Activated CD8-positive, alpha-beta T cell treated with anti-CD3 and anti-CD28 coated beads, Interleukin-2, amount 10 ng/mL, durations not matched to agents 7 days and 5 days (primary cell): ENCODE data around the gene PPP1R9A. TPM values are rescaled to one million over a fixed set of nuclear protein-coding genes. Genes with fewer than 3 reads are reported as not detected.

ENCODE experiments used
- ATAC-seq: fragments of 150-1000 bp; cut with Tn5 transposase; one replicate; pipeline ENCODE4 v1.10.0; 2021; ENCODE audit warnings: moderate library complexity
- CTCF ChIA-PET: fragments of 350-600 bp; sonication (Branson Sonifier 250); formaldehyde crosslinking; loops from one replicate; lab custom pipeline; 2021; ENCODE audit warnings: antibody characterized with exemption; lab: Charles Lee
- POLR2A ChIA-PET: fragments of 350-600 bp; sonication (Branson Sonifier 250); formaldehyde crosslinking; loops from one replicate; lab custom pipeline; 2021; ENCODE audit warnings: antibody characterized with exemption; lab: Charles Lee
- DNase-seq: peaks from one replicate; pipeline ENCODE4 v3.0.0-alpha.2; 2020
- H3K27ac Mint-ChIP-seq: one replicate; pipeline ENCODE4 v1.8.0; 2021; ENCODE audit warnings: mild to moderate bottlenecking, mixed read lengths
- H3K27me3 Mint-ChIP-seq: one replicate; pipeline ENCODE4 v1.8.0; 2021; ENCODE audit warnings: low read depth, mixed read lengths
- H3K36me3 Mint-ChIP-seq: one replicate; pipeline ENCODE4 v1.8.0; 2021; ENCODE audit warnings: low read depth, mixed read lengths
- H3K4me1 Mint-ChIP-seq: one replicate; pipeline ENCODE4 v1.8.0; 2021; ENCODE audit warnings: low read depth, mixed read lengths
- H3K4me3 Mint-ChIP-seq: one replicate; pipeline ENCODE4 v1.8.0; 2021; ENCODE audit warnings: mild to moderate bottlenecking, mixed read lengths
- H3K9me3 Mint-ChIP-seq: one replicate; pipeline ENCODE4 v1.8.0; 2022; ENCODE audit warnings: mixed read lengths; ENCODE audit not compliant: insufficient read depth
- total RNA-seq, 2 experiments: library from RNA; stranded (reverse); gene quantifications; one replicate each; pipeline ENCODE4 v1.2.3, GENCODE V29; 2021

Gene PPP1R9A
- total RNA-seq, 2 experiments from 2014 or later: not detected

DNA sequence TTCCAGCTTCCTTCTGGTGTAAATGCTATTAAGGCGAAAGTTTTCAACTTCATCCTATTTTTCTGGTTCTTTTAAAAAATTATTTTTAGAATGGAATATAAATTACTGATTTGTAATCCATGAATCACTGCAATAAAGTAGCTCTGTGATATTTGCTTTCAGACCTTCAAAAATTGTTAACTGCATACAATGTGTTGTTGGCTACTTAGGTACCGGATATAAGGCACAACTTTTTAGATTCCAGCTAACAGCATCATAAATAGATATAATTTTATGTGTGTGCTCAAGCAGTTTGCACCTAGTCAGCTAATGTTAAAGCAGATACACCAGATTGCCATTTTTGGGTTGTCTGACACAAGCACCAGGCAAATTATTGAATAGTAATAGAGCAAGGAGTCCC is 358.2 kb downstream of the PPP1R9A start:
- Mint-ChIP-seq H3K27me3 (peaks cover 2% of the 10 kb centered on the region), H3K4me3 (no peak overlapping the region), H3K27ac (no peak overlapping the region), H3K4me1 (no peaks in the 10 kb centered on the region), H3K36me3 (no peaks in the 10 kb centered on the region), H3K9me3 (no peaks in the 10 kb centered on the region)
- ATAC-seq (no peak), DNase-seq (no peak)
- CTCF ChIA-PET: interaction anchor here (1.2 kb wide), 1 partner anchor 19 kb away, joined by 3 read pairs; no protein-coding TSS in a partner anchor
- POLR2A ChIA-PET: no interaction called here

DNA sequence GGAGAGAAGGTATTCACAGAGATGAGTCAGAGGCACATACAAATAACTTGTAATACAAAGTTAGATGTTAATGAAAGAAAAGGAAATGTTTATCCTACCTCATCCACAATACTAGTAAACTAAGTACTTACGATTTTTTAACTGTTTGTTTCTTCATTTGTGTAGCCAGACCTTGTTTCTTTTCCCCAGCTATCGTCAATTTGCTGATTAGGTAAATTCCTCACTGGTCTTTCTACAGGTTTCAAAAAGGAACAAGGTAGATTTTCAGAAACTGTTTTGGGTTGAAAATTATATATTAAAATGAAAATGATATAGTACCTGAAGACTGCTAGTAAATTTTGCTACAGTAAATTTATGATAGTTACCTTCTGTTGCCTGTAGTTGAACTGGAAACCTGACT is 360.4 kb downstream of the PPP1R9A start:
- DNase-seq (no peak), ATAC-seq (no peak)
- POLR2A ChIA-PET: no interaction called here
- Mint-ChIP-seq H3K27me3 (peaks cover 4% of the 10 kb centered on the region), H3K9me3 (no peaks in the 10 kb centered on the region), H3K36me3 (no peaks in the 10 kb centered on the region), H3K4me3 (no peak overlapping the region), H3K4me1 (no peaks in the 10 kb centered on the region), H3K27ac (no peak overlapping the region)
- CTCF ChIA-PET: no interaction called here

DNA sequence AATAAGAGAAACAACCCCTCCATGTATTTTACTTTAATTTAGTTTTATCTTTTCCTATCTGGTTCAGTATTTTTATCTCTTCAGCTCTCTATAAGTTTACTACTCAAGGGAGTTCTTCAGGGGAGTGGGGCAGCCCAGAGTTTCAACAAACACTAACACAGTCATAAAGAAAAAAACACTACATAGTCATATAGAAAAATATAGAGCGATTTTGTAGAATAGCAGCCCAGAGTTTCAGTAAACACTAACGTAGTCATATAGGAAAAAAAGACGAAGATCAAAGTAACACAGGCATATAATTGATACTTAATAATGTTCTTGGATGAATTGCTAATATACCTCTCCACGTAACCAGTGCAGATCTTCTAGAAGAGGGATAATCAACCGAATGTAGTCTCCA is 362.2 kb downstream of the PPP1R9A start:
- ATAC-seq (no peak), DNase-seq (no peak)
- Mint-ChIP-seq H3K9me3 (no peaks in the 10 kb centered on the region), H3K27me3 (peaks cover 3% of the 10 kb centered on the region), H3K36me3 (no peaks in the 10 kb centered on the region), H3K4me3 (no peak overlapping the region), H3K4me1 (no peaks in the 10 kb centered on the region), H3K27ac (no peak overlapping the region)
- CTCF ChIA-PET: no interaction called here
- POLR2A ChIA-PET: no interaction called here

DNA sequence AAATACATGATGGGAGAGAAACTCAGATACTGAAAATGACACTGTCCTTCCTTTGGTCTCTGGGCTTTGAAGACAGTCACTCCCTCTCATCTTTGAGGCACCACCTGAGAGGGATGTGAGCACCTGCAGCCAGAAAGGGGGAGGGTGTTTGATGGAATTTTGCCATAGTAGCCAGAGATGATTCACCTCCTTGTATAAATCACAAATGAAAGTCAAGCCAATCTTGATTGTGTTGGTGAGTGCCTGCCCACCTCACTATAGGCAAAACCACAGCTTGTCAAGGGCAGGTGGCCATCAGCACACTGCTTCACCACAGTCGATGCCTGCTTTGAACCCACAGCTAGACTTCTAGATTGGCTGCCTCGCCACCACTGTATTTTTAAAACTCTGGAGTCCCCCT is 368.7 kb downstream of the PPP1R9A start:
- ChIA-PET POLR2A (no interaction called here), CTCF (no interaction called here)
- no peak for DNase-seq
- Mint-ChIP-seq H3K4me1 (no peaks in the 10 kb centered on the region), H3K4me3 (no peak overlapping the region), H3K36me3 (no peaks in the 10 kb centered on the region), H3K9me3 (no peaks in the 10 kb centered on the region), H3K27me3 (peaks cover 3% of the 10 kb centered on the region), H3K27ac (no peak overlapping the region)
- no peak for ATAC-seq

DNA sequence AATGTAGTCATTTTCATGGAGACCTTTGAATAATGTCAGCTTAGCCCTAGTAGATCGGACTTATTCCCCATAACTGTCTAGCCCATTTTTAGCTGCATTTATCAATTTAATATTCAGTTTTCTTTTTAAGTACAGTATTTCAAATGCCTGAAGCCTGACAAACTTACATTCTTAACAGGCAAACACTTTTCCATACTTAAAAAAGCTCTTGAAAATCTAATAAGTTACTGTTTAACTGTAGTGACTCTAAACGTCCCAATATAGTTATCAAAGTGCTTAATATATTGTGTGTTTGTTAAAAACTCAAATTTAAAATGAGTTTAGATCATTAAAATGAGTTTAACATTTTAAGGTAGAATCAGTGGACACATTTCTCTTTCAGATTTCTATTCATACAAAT is 372.0 kb downstream of the PPP1R9A start:
- Mint-ChIP-seq H3K36me3 (no peaks in the 10 kb centered on the region), H3K27ac (no peak overlapping the region), H3K9me3 (no peaks in the 10 kb centered on the region), H3K4me1 (no peaks in the 10 kb centered on the region), H3K4me3 (no peak overlapping the region), H3K27me3 (peaks cover 2% of the 10 kb centered on the region)
- ChIA-PET CTCF (no interaction called here), POLR2A (no interaction called here)
- DNase-seq: no peak
- ATAC-seq: no peak

- ChIA-PET POLR2A (interaction anchor here (0.6 kb wide), 1 partner anchor 30 kb away, joined by 4 read pairs; no protein-coding TSS in a partner anchor), CTCF (interaction anchor here (0.7 kb wide), 1 partner anchor 925 kb away, joined by 3 read pairs; no protein-coding TSS in a partner anchor)
- no peak overlapping the region for H3K4me3 Mint-ChIP-seq
- no peaks in the 10 kb centered on the region for H3K9me3 Mint-ChIP-seq
- H3K4me1 Mint-ChIP-seq: no peaks in the 10 kb centered on the region
- H3K36me3 Mint-ChIP-seq: no peaks in the 10 kb centered on the region
- ATAC-seq (no peak), DNase-seq (no peak)
- no peak overlapping the region for H3K27ac Mint-ChIP-seq
- peaks cover 2% of the 10 kb centered on the region for H3K27me3 Mint-ChIP-seq
Observed at GRCh38 chr7:95286096-95286495, 378.7 kb downstream of the PPP1R9A start.

DNA sequence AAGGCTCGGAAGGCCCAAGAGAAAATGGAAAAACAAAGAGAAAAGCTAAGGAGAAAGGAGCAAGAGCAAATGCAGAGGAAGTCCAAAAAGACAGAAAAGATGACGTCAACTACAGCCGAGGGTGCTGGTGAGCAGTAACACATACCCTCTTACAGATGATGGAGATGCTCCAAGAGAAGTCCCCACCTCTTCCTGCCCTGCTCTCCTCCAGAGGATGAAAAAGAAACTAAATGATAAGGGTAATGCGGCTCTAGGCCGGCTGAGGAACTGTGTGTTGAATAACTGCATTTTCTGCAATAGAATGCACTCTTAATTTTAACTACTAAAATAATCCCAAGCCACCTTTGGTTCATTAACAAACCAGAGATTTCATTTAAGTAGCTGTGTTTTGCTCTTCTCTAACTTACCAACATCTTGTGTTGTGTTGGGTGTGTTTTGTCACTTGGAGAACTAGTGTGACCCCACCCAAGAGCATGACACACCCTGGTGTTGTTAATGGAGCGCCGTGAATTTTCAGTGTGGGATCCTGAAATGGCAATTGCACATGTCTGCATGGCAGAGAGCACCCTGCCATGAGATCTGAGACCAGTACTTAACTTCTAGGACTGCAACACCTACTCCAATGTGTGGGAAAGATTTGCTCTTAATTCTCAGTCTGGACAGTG is 382.9 kb downstream of the PPP1R9A start:
- Mint-ChIP-seq H3K4me3 (no peak overlapping the region), H3K9me3 (no peaks in the 10 kb centered on the region), H3K27me3 (peaks cover 5% of the 10 kb centered on the region), H3K4me1 (no peaks in the 10 kb centered on the region), H3K36me3 (no peaks in the 10 kb centered on the region), H3K27ac (no peak overlapping the region)
- ATAC-seq: no peak
- ChIA-PET CTCF (no interaction called here), POLR2A (no interaction called here)
- DNase-seq: no peak

DNA sequence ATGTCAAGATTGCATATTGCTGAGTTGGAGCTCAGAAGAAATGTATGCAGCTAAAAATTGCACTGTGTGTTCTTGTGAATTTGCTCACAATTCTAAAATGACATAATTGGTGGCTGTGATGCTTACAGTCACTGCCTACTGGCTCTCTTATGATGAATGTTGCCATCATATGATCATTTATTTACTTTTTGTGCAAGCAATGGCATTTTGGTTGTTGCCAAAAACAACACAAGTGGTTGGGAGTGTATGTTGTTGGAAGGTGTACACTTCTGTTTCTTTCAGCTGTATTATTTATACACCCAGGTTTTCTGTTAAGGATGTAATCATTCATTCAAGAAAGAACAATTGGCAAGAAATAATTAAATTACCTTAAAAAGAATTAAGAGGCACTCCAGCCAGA is 388.0 kb downstream of the PPP1R9A start:
- Mint-ChIP-seq H3K36me3 (no peaks in the 10 kb centered on the region), H3K27me3 (peaks cover 9% of the 10 kb centered on the region), H3K4me1 (no peaks in the 10 kb centered on the region), H3K27ac (no peak overlapping the region), H3K9me3 (no peaks in the 10 kb centered on the region), H3K4me3 (no peak overlapping the region)
- CTCF ChIA-PET: no interaction called here
- ATAC-seq (no peak), DNase-seq (no peak)
- POLR2A ChIA-PET: no interaction called here

- DNase-seq: no peak
- ATAC-seq: no peak
- CTCF ChIA-PET: no interaction called here
- Mint-ChIP-seq H3K9me3 (no peaks in the 10 kb centered on the region), H3K4me1 (no peaks in the 10 kb centered on the region), H3K4me3 (no peak overlapping the region), H3K36me3 (no peaks in the 10 kb centered on the region), H3K27me3 (peaks cover 9% of the 10 kb centered on the region), H3K27ac (no peak overlapping the region)
- POLR2A ChIA-PET: no interaction called here
Observed at GRCh38 chr7:95296456-95296855, 389.1 kb downstream of the PPP1R9A start.

DNA sequence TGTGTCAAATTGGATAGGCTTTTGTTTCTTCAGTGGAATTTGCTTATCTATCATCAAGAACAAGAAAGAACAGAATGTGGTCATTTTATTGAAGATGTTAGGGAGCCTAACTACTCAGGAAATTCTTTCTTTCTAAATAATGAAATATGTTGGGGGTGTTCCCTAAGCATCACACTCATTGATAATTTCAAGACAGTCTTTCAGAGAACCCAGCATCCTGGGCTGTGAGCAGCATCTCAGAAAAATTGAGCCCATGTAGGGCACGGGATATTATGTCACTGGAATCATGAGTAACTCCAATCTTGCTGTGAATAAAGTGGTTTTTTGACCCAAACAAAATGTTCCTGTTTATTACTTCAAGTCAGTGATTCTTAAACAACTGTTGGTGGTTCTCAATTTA is 389.6 kb downstream of the PPP1R9A start:
- CTCF ChIA-PET: no interaction called here
- DNase-seq (no peak), ATAC-seq (no peak)
- H3K4me1 Mint-ChIP-seq: no peaks in the 10 kb centered on the region
- POLR2A ChIA-PET: no interaction called here
- no peaks in the 10 kb centered on the region for H3K9me3 Mint-ChIP-seq
- peaks cover 9% of the 10 kb centered on the region for H3K27me3 Mint-ChIP-seq
- no peak overlapping the region for H3K27ac Mint-ChIP-seq
- no peak overlapping the region for H3K4me3 Mint-ChIP-seq
- no peaks in the 10 kb centered on the region for H3K36me3 Mint-ChIP-seq

GRCh38 chr7:95298091-95298490 is 390.7 kb downstream of the PPP1R9A start:
- H3K27me3 Mint-ChIP-seq: peaks cover 7% of the 10 kb centered on the region
- H3K4me3 Mint-ChIP-seq: no peak overlapping the region
- no peaks in the 10 kb centered on the region for H3K4me1 Mint-ChIP-seq
- ChIA-PET POLR2A (no interaction called here), CTCF (no interaction called here)
- no peak overlapping the region for H3K27ac Mint-ChIP-seq
- DNase-seq: no peak
- ATAC-seq: no peak
- no peaks in the 10 kb centered on the region for H3K9me3 Mint-ChIP-seq
- H3K36me3 Mint-ChIP-seq: no peaks in the 10 kb centered on the region

DNA sequence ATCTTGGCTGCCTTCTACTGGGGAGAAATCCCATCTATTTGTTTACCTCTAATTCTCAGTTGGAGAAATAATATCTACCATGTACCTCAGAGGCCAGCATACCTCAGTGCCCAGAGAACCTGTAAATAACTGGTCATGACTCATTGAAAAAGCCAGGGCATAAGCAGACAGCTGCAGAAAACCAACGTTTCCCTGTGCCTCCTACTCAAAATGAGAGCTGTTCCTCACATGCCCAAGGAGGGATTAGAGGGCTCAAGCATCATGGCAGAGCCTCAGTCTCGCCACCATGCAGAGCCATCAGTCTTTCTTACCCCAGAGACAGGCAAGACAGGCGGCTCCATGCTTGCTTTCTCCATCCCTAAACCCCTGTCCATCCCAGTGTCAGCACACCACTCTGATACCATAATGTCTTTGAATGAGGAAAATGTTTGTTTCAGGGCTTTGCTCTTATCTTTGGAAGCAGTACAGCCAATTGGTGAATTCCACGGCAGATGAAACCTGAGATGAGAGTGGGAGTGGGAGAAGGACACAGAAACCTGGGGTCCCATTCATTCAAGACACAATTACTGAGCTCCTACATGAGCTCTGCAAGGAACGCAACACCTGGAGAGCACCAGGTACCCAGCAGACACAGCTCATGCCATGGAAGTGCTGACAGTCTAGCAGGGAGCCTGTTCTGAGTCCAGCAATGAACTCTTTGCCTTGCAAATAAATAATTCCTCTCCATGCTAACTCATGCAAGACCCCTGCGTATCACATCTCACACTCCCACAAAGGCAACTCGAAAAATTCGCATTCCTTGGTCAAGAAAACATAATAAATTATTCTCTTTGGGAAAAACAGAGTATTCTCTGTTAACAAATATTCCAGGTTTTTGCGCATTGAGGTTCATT is 395.9 kb downstream of the PPP1R9A start:
- H3K9me3 Mint-ChIP-seq: no peaks in the 10 kb centered on the region
- H3K4me1 Mint-ChIP-seq: no peaks in the 10 kb centered on the region
- ChIA-PET POLR2A (no interaction called here), CTCF (no interaction called here)
- DNase-seq (no peak), ATAC-seq (no peak)
- H3K27me3 Mint-ChIP-seq: peaks cover 6% of the 10 kb centered on the region
- no peak overlapping the region for H3K4me3 Mint-ChIP-seq
- no peak overlapping the region for H3K27ac Mint-ChIP-seq
- no peaks in the 10 kb centered on the region for H3K36me3 Mint-ChIP-seq
